Heart right ventricle (tissue), 16 donors: ENCODE measurements around the gene ALX4. TPM values are rescaled to one million over a fixed set of nuclear protein-coding genes. Genes with fewer than 3 reads are reported as not detected.

Experiments used
- ATAC-seq, 8 donors: fragments of 200-7000 bp; cut with Tn5 transposase; one replicate each; pipeline ENCODE4 v1.9.1; 2020; ENCODE audit warnings: mild to moderate bottlenecking in 8 of 8, moderate library complexity in 8 of 8, moderate number of reproducible peaks in 1 of 8
- DNase-seq, 2 donors: peaks; one replicate each; pipeline ENCODE4 v3.0.0-alpha.2; 2020
- H3K27ac ChIP-seq, 10 donors: fragments of 200-600 bp; sonication (generic) in 2 of 10; one replicate each; pipeline versions ENCODE4 v1.5.0 to v1.8.0; 2020 to 2022; ENCODE audit warnings: mild to moderate bottlenecking in 3 of 10
- H3K27me3 ChIP-seq, 7 donors: fragments of 200-600 bp; one replicate each; pipeline ENCODE4 v1.8.0; 2021 to 2022; ENCODE audit warnings: mild to moderate bottlenecking in 2 of 7
- H3K36me3 ChIP-seq, 9 donors: fragments of 200-600 bp; sonication (generic) in 1 of 9; one replicate each; pipeline versions ENCODE4 v1.5.0 to v1.8.0; 2020 to 2022; ENCODE audit warnings: mild to moderate bottlenecking in 2 of 9
- H3K4me1 ChIP-seq, 9 donors: fragments of 200-600 bp; sonication (generic) in 1 of 9; one replicate each; pipeline versions ENCODE4 v1.5.0 to v1.8.0; 2020 to 2022; ENCODE audit warnings: mild to moderate bottlenecking in 4 of 9
- H3K4me3 ChIP-seq, 10 donors: fragments of 200-600 bp; sonication (generic) in 2 of 10; one replicate each; pipeline versions ENCODE4 v1.5.0 to v1.8.0; 2020 to 2022; ENCODE audit warnings: mild to moderate bottlenecking in 7 of 10, moderate library complexity in 2 of 10
- H3K9me3 ChIP-seq, 11 donors: fragments of 200-600 bp in 10 of 11; sonication (generic) in 2 of 11; one replicate each; pipeline versions ENCODE4 v1.5.0 to v1.8.0; 2013 to 2022; ENCODE audit warnings: mild to moderate bottlenecking in 2 of 11, control low read depth in 1 of 11, moderate library complexity in 1 of 11
- CTCF ChIP-seq, 9 donors: fragments of 200-600 bp; sonication (generic) in 2 of 9; IDR thresholded peaks; one replicate each; pipeline versions ENCODE4 v1.5.0 to v1.8.0; 2021 to 2022; ENCODE audit warnings: antibody characterized with exemption in 9 of 9, mild to moderate bottlenecking in 5 of 9, moderate library complexity in 1 of 9
- WGBS, 2 donors: extraction: QIAGEN DNeasy Blood & Tissue Kit; methylation state at CpG; one replicate each; pipeline ENCODE4 v1.1.7; 2013; ENCODE audit warnings: inconsistent platforms in 1 of 2; 5-methylcytosine and 5-hydroxymethylcytosine counted together
- intact Hi-C, 10 donors: fragments of 100-400 bp; cut with DNase I; formaldehyde crosslinking; loops; one replicate each; pipeline versions ENCODE4 v1.11.1 to v1.14.2; 2022
- polyA plus RNA-seq, 2 donors: library from polyadenylated mRNA; stranded (reverse); fragments of 200-250 nt; gene quantifications; one replicate each; pipeline ENCODE4 v1.2.3, GENCODE V29; 2013
- total RNA-seq, 10 donors: library from RNA; stranded (reverse); fragmentation: NEBNext Ultra II Directional in 3 of 10; extraction: Animal tissue kit (Norgen Biotek cat#: 25700) in 3 of 10; gene quantifications; one replicate each; pipeline versions ENCODE4 v1.2.1 to v1.2.4, GENCODE V29; 2021 to 2023
- donor health status: Arrhythmogenic right ventricular cardiomyopathy.
- donor health status: ischemic (EF 13 %, LVEDD 7.1; RV severe dilation, severe dysfunction).
- donor health status: healthy with polysubstance abuse.
- donor health status: DM: no; HTN: yes; CAD: no.
- donor health status: DM: no; HTN: no; CAD: no.
- donor health status: ischemic (EF 25% LVEDD 6.9; RV normal size, moderate dysfunction).
- donor health status: ischemic (EF 25% LVEDD 5.7; RV mildly dilated, moderate dysfunction).
- donor health status: healthy.
- donor health status: DM: yes; HTN: yes; CAD: no.
- donor health status: Ischemic cardiomyopathy.
- donor health status: ischemic (EF 35%, LVEDD 5.7; RV mildly dilated, moderate dysfunction).
- donor health status: nonischemic (EF 11% LVEDD 7.7; RV severe dilation, severe dysfunction).
- donor health status: DM: yes; HTN: yes; CAD: no.
- donor health status: PGD.
- donor health status: ischemic (EF 29% LVEDD 5.4; RV normal size, mild dysfunction).
- donor health status: nonischemic (EF 23%, LVEDD 6.1; RV moderate dilation, normal function).

Gene ALX4
- total and polyA plus RNA-seq, 12 donors = 0.01 to 0.07 (median 0.06) TPM; not detected in 5

- Histone ChIP-seq H3K27me3 (no peaks in the 10 kb centered on the region), H3K27ac (no peak overlapping the region), H3K9me3 (no peaks in the 10 kb centered on the region), H3K4me1 (peaks cover 0 to 27% (median 9%) of the 10 kb centered on the region in 9 donors), H3K36me3 (peaks cover 0 to 5% (median 0%) of the 10 kb centered on the region in 9 donors), H3K4me3 (no peak overlapping the region)
- TF ChIP-seq CTCF (IDR thresholded peaks at IDR 0.05) = no peak
- WGBS, 2 donors = 63 to 64% methylated on average over 4 of the region's 4 CpGs
- intact Hi-C loops = loop anchor here in 1 of 10 donors (5.0 kb wide), 1 partner anchor 85 kb away; no protein-coding TSS in a partner anchor
- DNase-seq = no peak
- ATAC-seq = no peak
Observed at GRCh38 chr11:44226945-44227344, 83.0 kb downstream of the ALX4 start.

- no peak for ATAC-seq
- TF ChIP-seq CTCF (IDR thresholded peaks at IDR 0.05) = no peak
- H3K4me1 ChIP-seq = peaks cover 0 to 27% (median 12%) of the 10 kb centered on the region in 9 donors
- DNase-seq = no peak
- peaks cover 0 to 5% (median 0%) of the 10 kb centered on the region in 9 donors for H3K36me3 ChIP-seq
- H3K9me3 ChIP-seq = no peaks in the 10 kb centered on the region
- no peak overlapping the region for H3K27ac ChIP-seq
- no peaks in the 10 kb centered on the region for H3K27me3 ChIP-seq
- 71 to 81% methylated on average over 2 of the region's 2 CpGs for WGBS, 2 donors
- H3K4me3 ChIP-seq = no peak overlapping the region
- intact Hi-C loops = loop anchor here in 1 of 10 donors (5.0 kb wide), 1 partner anchor 84 kb away; no protein-coding TSS in a partner anchor
Observed at GRCh38 chr11:44226490-44226889, 83.4 kb downstream of the ALX4 start.

GRCh38 chr11:44224867-44225501 is 85.0 kb downstream of the ALX4 start:
- ATAC-seq (peak in 7 of 8 donors; percentile 70 to 89 (median 81)), DNase-seq (no peak)
- H3K27ac ChIP-seq = peak overlapping the region in 4 of 10 donors; percentile 20 to 52 (median 30)
- no peaks in the 10 kb centered on the region for H3K27me3 ChIP-seq
- TF ChIP-seq CTCF (IDR thresholded peaks at IDR 0.05) = no peak
- intact Hi-C loops = loop anchor here in 1 of 10 donors (5.0 kb wide), 1 partner anchor 83 kb away; no protein-coding TSS in a partner anchor
- no peaks in the 10 kb centered on the region for H3K9me3 ChIP-seq
- H3K4me1 ChIP-seq = peaks cover 0 to 38% (median 14%) of the 10 kb centered on the region in 9 donors
- H3K36me3 ChIP-seq = peaks cover 0 to 5% (median 0%) of the 10 kb centered on the region in 9 donors
- H3K4me3 ChIP-seq = no peak overlapping the region
- 80 to 84% methylated on average over 3 of the region's 3 CpGs for WGBS, 2 donors

- H3K4me3 ChIP-seq = no peak overlapping the region
- no peak overlapping the region for H3K27ac ChIP-seq
- no peak for TF ChIP-seq CTCF (IDR thresholded peaks at IDR 0.05)
- peaks cover 0 to 5% (median 0%) of the 10 kb centered on the region in 9 donors for H3K36me3 ChIP-seq
- ATAC-seq (peak in 2 of 8 donors; percentile 15 to 43), DNase-seq (no peak)
- H3K4me1 ChIP-seq = peaks cover 0 to 41% (median 14%) of the 10 kb centered on the region in 9 donors
- intact Hi-C loops = no loop called here
- no peaks in the 10 kb centered on the region for H3K27me3 ChIP-seq
- no peaks in the 10 kb centered on the region for H3K9me3 ChIP-seq
Observed at GRCh38 chr11:44223238-44223637, 86.7 kb downstream of the ALX4 start.
